ENCODE data around the gene FZR1. TPM values are rescaled to one million over a fixed set of nuclear protein-coding genes. Genes with fewer than 3 reads are reported as not detected.
"Not testable (repeated sequence)": the region's sequence is repeated elsewhere in the genome, so short reads cannot be mapped to it uniquely, and the experiment has no call there.

FZR1 gene
- total RNA-seq, 1 donor from 2014 or later = 51.9 TPM

DNA sequence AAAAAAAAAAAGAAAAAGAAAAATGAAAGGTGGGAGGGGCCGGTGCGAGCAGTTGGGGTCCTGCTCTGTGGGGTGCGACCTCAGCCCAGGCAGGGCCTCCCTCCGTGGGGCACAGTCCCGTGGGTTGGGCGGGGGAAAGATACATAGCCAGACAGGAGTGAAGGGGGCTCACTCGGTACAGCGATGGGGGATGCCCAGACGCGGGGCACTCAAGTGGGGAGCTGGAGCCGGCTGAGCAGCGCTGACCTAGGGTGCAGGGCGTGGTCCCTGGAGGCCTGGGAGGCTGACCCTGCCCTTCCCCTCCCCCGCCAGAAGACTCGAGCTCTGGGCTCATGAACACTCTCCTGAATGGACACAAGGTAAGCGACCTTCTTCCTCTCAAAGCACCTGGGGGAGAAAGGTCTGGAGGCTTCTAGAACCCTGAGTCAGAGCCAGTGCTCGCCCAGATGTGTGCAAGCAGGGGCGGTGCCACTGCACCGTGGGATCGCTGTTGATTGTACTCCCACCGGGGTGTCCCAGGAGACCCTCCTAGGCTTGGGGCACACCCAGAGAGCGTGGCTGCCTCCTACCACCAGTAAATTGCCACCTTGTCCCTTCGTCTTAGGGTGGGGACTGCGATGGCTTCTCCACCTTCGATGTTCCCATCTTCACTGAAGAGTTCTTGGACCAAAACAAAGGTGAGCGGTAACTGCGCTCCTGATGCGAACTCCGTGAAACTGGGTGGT, 70.0 kb downstream of the FZR1 start:
- TF ChIP-seq, protein P1, sequence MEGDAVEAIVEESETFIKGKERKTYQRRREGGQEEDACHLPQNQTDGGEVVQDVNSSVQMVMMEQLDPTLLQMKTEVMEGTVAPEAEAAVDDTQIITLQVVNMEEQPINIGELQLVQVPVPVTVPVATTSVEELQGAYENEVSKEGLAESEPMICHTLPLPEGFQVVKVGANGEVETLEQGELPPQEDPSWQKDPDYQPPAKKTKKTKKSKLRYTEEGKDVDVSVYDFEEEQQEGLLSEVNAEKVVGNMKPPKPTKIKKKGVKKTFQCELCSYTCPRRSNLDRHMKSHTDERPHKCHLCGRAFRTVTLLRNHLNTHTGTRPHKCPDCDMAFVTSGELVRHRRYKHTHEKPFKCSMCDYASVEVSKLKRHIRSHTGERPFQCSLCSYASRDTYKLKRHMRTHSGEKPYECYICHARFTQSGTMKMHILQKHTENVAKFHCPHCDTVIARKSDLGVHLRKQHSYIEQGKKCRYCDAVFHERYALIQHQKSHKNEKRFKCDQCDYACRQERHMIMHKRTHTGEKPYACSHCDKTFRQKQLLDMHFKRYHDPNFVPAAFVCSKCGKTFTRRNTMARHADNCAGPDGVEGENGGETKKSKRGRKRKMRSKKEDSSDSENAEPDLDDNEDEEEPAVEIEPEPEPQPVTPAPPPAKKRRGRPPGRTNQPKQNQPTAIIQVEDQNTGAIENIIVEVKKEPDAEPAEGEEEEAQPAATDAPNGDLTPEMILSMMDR (IDR thresholded peaks at IDR 0.05; ENCODE audit: insufficient read depth, low read length, poor library complexity, severe bottlenecking) = no peak
- Histone ChIP-seq H3K27me3 (ENCODE audit: control insufficient read depth, insufficient read depth, low read length) (no peaks in the 10 kb centered on the region), H3K4me3 (ENCODE audit: low read depth, low read length) (no peak overlapping the region), H3K36me3 (ENCODE audit: control insufficient read depth, insufficient read depth, low read length) (no peaks in the 10 kb centered on the region)
- DNase-seq (ENCODE audit: low read depth) = no peak

DNA sequence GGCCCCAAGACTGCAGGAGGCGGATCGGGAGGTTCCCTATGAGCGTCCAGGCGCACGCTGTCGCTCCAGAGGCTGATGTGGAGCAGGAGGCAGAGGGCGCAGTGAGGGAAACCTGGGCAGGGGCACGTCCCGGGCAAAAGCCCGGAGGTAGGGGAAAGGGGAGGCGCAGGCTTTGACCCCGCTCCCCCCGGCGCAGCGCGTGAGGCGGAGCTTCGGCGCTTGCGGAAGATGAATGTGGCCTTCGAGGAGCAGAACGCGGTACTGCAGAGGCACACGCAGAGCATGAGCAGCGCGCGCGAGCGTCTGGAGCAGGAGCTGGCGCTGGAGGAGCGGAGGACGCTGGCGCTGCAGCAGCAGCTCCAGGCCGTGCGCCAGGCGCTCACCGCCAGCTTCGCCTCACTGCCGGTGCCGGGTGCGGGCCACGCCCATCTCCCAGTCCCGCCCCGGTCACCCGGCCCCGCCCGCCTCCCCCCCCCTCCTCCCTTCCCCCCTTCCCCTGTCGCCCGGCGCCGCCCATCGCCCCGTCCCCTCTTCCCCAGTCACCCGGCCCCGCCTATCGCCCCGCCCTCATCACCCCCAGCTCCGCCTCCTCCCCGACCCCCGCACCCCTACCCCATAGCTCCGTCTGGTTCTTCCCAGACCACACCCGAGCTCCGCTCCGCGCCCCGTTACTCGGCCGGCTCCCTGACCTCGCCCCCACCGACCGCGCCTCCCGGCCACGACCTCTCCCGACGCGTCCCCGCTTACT, 70.8 kb downstream of the FZR1 start:
- no peak overlapping the region for H3K4me3 ChIP-seq (ENCODE audit: low read depth, low read length)
- DNase-seq (ENCODE audit: low read depth) = no peak
- H3K36me3 ChIP-seq (ENCODE audit: control insufficient read depth, insufficient read depth, low read length) = no peaks in the 10 kb centered on the region
- H3K27me3 ChIP-seq (ENCODE audit: control insufficient read depth, insufficient read depth, low read length) = no peaks in the 10 kb centered on the region
- TF ChIP-seq, protein P1 (IDR thresholded peaks at IDR 0.05; ENCODE audit: insufficient read depth, low read length, poor library complexity, severe bottlenecking) = no peak

DNA sequence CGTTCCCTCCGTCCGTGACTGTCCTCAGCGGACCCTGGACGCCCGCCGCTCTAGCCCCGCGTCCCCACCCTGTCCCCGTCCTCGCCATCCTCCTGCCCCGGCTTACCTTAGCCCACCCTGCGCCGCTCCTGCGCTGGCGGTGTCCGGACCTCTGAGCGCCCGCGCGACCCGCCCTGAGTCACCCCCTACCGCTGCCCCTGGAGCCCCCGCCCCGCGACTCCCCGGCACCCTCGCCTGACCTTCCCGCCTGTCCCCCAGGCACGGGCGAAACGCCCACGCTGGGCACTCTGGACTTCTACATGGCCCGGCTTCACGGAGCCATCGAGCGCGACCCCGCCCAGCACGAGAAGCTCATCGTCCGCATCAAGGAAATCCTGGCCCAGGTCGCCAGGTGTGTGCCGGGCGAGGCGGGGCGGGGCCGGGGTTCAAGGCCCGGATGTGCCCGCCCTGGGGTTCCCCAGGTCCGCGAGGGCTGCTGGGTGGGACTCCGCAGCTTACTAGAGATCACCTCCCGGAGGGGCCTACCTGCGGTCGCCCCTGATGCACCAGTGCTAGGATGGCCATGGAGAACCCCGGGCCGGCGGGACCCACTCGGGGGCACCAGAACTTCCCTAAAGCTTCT, 71.7 kb downstream of the FZR1 start:
- Histone ChIP-seq H3K36me3 (ENCODE audit: control insufficient read depth, insufficient read depth, low read length) (no peaks in the 10 kb centered on the region), H3K27me3 (ENCODE audit: control insufficient read depth, insufficient read depth, low read length) (no peaks in the 10 kb centered on the region), H3K4me3 (ENCODE audit: low read depth, low read length) (no peak overlapping the region)
- no peak for DNase-seq (ENCODE audit: low read depth)
- TF ChIP-seq, protein P1 (IDR thresholded peaks at IDR 0.05; ENCODE audit: insufficient read depth, low read length, poor library complexity, severe bottlenecking) = no peak

DNA sequence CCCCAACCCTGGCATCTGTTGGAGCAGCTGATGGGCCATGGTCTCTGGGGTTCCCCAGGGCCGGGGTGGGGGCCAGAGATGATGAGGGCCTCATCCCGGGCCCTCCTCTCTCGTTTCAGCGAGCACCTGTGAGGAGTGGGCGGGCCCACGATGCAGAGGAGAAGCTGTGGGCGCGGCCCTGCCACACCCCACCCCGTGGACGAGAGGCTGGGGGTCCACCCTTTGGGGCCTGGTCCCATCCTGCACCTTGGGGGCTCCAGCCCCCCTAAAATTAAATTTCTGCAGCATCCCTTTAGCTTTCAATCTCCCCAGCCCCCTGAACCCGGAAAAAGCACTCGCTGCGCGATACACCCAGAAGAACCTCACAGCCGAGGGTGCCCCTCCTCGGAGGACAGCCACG, 72.3 kb downstream of the FZR1 start:
- Histone ChIP-seq H3K27me3 (ENCODE audit: control insufficient read depth, insufficient read depth, low read length) (no peaks in the 10 kb centered on the region), H3K4me3 (ENCODE audit: low read depth, low read length) (no peak overlapping the region), H3K36me3 (ENCODE audit: control insufficient read depth, insufficient read depth, low read length) (no peaks in the 10 kb centered on the region)
- TF ChIP-seq, protein P1 (IDR thresholded peaks at IDR 0.05; ENCODE audit: insufficient read depth, low read length, poor library complexity, severe bottlenecking) = no peak
- no peak for DNase-seq (ENCODE audit: low read depth)

DNA sequence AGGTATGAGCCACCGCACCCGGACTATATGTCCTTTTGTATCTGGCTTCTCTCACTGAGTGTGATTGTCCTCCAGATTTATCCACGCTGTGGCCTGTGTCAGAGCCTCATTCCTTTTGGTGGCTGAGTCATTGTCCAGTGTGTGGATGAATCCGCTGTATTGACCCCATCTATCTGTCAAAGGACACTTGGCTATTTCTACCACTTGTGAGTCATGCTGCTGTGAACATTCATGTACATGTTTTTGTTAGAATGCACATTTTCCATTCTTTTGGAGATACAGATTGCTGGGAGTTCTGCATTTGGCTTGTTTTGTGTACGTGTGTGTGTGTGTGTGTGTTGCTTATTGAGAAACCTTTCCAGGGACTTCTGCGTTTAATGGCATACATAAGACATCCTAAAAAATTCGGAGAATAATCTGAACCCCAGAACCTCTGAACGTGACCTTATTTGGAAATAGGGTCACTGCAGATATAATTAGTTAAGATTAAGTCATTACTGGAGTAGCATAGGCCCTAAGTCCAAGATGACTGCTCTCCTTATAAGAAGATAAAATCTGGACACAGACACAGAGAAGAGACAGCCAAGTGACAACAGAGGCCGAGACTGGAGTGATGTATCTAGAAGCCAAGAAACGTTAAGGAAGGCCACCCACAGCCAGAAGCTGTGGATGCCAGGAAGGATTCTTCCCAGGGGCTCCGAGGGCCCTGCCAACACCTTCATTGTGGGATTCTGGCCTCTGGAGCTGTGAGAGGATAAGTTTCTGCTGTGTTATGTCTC, 74.2 kb downstream of the FZR1 start:
- DNase-seq (ENCODE audit: low read depth) = peak; percentile 69

DNA sequence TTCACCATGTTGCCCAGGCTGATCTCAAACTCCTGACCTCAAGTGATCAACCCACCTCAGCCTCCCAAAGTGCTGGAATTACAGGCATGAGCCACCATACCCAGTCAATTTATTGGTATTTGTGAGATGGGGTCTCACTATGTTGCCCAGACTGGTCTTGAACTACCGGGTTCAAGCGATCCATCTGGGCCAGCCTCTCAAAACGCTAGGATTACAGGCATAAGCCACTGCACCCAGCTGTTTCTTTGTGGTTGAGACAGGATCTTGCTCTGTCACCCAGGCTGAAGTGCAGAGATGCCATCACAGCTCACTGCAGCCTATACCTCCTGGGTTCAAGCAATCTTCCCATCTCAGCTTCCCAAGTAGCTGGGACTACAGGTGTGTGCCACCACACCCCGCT, 75.7 kb downstream of the FZR1 start:
- H3K4me3 ChIP-seq (ENCODE audit: low read depth, low read length); H3K36me3 ChIP-seq (ENCODE audit: control insufficient read depth, insufficient read depth, low read length); DNase-seq (ENCODE audit: low read depth): not testable (repeated sequence)
- peaks cover 18% of the 10 kb centered on the region for H3K27me3 ChIP-seq (ENCODE audit: control insufficient read depth, insufficient read depth, low read length)

More for the DNA sequence above, 74.2 kb downstream of the FZR1 start:
- peaks cover 5% of the 10 kb centered on the region for H3K27me3 ChIP-seq (ENCODE audit: control insufficient read depth, insufficient read depth, low read length)
- no peaks in the 10 kb centered on the region for H3K36me3 ChIP-seq (ENCODE audit: control insufficient read depth, insufficient read depth, low read length)
- TF ChIP-seq, protein P1 (IDR thresholded peaks at IDR 0.05; ENCODE audit: insufficient read depth, low read length, poor library complexity, severe bottlenecking) = no peak
- H3K4me3 ChIP-seq (ENCODE audit: low read depth, low read length) = no peak overlapping the region

DNA sequence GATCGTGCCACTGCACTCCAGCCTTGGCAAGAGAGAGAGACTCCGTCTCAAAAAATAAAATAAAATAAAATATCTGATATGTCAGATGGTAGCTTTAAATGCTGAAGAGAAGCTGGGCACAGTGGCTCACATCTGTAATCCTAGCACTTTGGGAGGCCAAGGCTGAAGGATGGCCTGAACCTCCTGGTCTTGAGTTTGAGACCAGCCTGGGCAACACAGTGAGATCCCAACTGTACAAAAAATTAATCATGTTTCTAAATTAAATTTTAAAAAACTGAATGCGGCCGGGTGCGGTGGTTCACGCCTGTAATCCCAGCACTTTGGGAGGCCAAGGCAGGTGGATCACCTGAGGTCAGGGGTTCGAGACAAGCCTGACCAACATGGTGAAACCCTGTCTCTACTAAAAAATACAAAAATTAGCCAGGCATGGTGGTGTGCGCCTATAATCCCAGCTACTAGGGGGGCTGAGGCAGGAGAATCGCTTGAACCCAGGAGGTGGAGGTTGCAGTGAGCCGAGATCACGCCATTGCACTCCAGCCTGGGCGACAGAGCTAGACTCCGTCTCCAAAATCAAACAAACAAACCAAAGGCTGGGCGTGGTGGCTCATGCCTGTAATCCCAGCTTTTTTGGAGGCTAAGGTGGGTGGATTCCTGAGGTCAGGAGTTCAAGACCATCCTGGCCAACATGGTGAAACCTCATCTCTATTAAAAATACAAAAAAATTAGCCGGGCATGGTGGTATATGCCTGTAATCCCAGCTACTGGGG, 78.1 kb downstream of the FZR1 start:
- not testable (repeated sequence) for H3K36me3 ChIP-seq (ENCODE audit: control insufficient read depth, insufficient read depth, low read length); DNase-seq (ENCODE audit: low read depth); H3K4me3 ChIP-seq (ENCODE audit: low read depth, low read length)
- peaks cover 18% of the 10 kb centered on the region for H3K27me3 ChIP-seq (ENCODE audit: control insufficient read depth, insufficient read depth, low read length)
